C4-2B (cell line): ENCODE measurements around the gene NR6A1.

Experiments used
- H3K27ac ChIP-seq: fragments of 450-650 bp; 2 replicates; pipeline ENCODE4 v1.5.1; 2017
- ZFX ChIP-seq: fragments of 450-650 bp; IDR thresholded peaks from 2 replicates; pipeline ENCODE4 v1.6.1; 2017
- TF ChIP-seq, protein P1 (sequence below): fragments of 450-650 bp; conservative IDR thresholded peaks from 2 replicates; pipeline ENCODE4 v1.5.1; 2017; ENCODE audit warnings: mild to moderate bottlenecking

Gene NR6A1

DNA sequence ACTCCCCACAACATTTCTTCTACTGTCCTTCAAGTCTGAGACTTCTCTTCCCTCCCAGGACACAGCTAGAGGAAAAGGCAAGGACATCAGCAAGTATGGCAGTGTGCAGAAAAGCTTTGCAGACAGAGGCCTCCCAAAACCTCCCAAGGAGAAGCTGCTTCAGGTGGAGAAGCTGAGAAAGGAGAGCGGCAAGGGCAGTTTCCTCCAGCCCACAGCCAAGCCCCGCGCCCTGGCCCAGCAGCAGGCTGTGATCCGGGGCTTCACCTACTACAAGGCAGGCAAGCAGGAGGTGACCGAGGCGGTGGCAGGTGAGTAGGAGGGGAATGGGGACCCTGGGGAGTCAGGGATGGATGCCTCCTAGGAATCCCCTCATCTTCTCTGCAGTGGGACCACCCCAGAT, 30.2 kb upstream of the NR6A1 start:
- H3K27ac ChIP-seq = no peak overlapping the region
- TF ChIP-seq, protein P1, sequence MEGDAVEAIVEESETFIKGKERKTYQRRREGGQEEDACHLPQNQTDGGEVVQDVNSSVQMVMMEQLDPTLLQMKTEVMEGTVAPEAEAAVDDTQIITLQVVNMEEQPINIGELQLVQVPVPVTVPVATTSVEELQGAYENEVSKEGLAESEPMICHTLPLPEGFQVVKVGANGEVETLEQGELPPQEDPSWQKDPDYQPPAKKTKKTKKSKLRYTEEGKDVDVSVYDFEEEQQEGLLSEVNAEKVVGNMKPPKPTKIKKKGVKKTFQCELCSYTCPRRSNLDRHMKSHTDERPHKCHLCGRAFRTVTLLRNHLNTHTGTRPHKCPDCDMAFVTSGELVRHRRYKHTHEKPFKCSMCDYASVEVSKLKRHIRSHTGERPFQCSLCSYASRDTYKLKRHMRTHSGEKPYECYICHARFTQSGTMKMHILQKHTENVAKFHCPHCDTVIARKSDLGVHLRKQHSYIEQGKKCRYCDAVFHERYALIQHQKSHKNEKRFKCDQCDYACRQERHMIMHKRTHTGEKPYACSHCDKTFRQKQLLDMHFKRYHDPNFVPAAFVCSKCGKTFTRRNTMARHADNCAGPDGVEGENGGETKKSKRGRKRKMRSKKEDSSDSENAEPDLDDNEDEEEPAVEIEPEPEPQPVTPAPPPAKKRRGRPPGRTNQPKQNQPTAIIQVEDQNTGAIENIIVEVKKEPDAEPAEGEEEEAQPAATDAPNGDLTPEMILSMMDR = no peak
- TF ChIP-seq ZFX = no peak

DNA sequence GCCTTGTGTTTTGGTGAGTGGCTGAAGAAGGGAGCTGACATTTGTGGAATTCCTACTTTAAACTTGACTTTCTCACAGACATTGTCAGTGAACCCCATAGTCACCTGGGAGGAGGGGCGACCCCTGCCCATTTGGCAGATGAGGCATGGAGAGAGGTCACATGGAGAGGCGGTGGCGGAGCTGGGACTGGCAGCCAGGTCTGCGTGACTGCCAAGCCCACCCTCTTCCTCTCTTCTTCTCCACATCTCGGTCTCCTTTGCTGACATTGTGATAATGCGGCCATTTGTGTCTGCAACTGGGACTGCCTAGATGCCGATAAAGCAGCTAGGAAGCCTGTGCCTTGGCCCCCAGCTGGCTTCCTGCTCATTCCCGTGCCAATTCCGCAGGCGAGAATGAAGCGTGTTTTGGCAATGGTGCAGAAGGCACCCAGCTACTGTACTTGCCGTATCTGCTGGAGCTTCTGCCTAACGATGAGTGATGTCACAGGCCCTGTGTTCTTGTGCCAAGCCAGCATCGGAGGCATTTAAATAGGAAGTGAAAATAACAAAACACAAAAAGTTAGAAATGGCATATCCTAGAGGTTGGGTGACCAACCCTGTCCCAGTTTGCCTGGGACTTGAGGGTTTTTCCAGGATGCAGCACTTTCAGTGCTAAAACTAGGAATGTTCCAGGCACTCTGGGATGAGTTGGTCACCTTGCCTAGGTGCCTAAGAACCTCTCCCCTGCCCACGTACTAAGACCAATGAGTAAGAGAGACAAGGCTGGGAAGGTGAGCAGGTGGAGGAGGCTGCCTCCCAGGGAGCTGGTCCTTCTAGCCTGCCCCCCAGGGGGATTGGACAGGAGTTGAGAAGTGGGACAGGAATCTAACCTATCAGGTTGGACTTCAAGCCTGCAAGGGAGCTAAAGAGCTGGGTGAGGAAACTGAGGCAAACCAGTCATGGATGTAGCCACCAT, 29.5 kb upstream of the NR6A1 start:
- TF ChIP-seq ZFX = no peak
- no peak overlapping the region for H3K27ac ChIP-seq

DNA sequence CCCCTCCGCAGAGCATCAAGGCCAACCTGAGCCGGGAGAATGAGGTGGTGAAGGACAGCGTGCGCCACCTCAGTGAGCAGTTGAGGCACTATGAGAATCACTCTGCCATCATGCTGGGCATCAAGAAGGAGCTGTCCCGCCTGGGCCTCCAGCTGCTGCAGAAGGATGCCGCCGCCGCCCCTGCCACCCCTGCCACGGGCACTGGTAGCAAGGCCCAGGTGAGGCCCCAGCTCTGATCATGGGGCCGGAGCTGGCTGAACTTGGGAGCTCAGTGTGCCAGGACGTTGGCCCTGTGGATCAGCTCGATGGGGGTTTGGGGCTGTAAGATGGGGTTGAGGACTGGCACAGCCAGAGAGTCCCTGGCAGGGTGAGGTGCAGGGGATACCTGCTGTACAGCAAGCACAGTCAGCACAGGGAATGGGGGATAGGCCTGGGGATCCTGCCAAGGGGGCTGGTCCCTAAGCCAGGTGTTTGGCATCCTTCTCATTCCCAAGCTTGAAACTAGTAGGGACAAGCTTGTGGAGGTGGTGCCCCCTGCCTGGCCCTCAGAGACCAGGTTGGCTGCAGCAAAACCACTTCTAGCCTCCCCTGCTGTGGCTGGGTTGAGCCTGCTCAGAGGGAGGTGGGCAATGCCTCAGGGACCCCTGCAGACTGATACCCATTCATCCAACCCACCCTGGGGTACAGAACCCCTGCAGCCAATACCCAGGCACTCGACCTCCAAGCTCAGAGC, 28.3 kb upstream of the NR6A1 start:
- no peak overlapping the region for H3K27ac ChIP-seq
- no peak for TF ChIP-seq ZFX
- TF ChIP-seq, protein P1 = no peak

DNA sequence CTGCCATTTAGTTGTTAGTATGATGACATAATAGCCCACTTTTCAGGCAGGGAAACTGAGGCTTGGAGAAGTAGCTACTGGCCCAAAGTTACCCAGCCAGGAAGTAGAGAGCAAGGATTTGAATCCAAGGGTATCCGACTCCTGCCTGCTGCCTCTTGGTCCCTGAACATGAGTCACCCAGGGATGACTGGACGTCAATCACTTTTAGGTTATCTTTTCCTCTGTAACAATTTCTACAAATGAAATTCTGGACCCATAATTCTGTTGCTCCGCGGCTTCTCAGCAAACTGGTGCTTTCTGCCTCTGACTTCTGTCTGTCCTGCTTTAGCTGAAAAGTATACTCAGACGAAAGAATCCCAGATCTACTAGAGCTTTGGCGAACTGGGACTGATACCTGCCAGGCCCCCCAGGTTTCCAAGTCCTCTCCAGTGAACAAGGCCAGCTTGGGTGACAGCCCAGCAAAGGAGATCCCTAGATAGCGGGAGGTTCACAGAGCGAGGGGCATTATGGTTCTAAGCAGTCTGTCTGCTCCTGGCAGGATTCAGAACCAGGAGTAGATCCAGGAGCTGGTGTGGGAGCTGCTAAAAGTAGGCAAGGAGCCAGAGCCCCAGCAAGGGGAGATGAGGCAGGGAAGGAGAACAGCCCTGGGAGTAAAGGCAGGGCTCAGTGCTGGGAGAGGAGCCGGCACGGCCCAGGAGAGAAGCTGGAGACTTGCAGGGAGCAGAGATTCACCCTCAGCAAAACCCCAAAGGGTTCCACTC, 26.4 kb upstream of the NR6A1 start:
- no peak overlapping the region for H3K27ac ChIP-seq
- no peak for TF ChIP-seq ZFX

DNA sequence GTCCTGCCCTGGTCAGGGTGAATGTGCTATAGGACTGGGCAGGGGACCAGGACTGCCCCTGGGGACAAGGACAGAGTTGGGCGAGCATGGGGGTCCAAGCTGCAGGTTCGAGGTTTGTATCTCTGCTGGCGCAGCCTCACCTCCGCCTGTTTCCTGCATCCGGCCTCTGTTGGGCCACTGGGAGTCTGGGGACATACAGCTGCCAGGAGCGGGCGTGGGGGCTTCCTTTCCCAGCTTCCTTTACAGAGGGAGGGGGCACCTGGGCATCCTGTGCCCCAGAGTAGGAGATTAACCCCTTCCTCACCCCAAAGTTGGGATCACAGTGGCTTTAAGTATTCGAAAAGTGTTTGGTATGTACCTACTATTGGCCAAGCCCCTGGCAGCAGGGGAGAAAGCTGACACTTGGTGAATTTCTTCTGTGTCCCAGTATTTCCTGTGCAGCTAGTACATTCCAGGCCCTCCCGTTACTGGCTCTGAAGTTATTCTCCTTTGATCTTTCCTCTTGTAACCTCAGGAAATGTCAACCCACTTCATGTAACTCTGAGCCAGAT, 24.8 kb upstream of the NR6A1 start:
- H3K27ac ChIP-seq = no peak overlapping the region
- no peak for TF ChIP-seq ZFX
- TF ChIP-seq, protein P1 = no peak

DNA sequence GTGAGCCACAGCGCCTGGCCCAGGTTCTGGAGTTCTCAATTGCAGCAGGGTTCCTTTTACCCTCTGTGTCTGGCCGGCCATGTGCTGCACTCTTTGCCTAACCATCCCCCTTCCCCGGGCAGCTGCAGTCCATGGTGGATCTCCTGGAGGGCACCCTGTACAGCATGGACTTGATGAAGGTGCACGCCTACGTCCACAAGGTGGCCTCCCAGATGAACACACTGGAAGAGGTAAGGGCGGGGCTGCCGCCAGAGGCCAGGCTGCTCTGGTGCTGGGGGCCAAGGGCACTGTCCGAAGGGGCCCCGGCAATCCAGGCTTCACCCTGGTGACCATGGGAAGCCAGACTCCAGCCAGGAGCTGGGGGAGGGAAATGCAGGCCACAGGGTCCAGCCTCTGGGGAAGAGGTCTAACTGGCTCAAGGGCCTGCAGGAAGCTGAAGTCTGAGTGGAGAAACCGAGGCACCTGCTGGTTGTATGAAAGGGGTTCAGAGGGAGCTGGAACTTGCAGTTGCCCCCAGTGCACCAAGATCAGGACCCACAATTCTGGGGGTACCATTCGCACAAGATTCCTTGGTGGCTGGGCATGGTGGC, 23.9 kb upstream of the NR6A1 start:
- TF ChIP-seq, protein P1 = no peak
- TF ChIP-seq ZFX = no peak
- no peak overlapping the region for H3K27ac ChIP-seq

DNA sequence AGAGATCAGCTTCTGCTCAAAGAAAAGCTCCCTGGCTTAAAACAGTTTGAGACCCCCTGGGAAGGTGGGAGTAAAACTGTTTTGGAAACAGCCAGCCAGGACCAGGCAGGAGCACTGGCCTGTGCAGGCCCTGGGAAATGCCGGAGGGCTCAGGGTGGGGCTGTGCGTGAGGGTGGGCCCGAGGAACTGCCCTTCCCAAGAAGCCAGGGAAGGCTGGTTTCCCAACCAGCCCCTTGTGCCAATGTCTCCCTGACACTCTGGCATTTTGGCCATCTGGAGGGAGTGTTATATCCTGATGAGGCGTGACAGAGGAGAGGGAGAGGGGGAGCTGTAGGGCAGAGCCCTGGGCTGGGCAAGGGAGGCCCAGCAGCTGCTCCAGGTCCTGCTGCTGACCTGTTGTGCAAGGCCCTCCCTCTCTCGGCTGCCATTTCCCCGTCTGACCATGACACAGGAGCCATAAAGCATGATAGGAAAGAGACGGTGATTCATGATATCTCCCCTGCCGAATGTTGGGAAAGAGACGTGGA, 22.0 kb upstream of the NR6A1 start:
- no peak overlapping the region for H3K27ac ChIP-seq
- no peak for TF ChIP-seq ZFX
- TF ChIP-seq, protein P1 = no peak
